ENCODE results near the gene C2orf76. TPM values are rescaled to one million over a fixed set of nuclear protein-coding genes. Genes with fewer than 3 reads are reported as not detected.

C2orf76 gene
- total and polyA plus RNA-seq, 2 experiments from 2014 or later, result 5.8 to 21.6 TPM

DNA sequence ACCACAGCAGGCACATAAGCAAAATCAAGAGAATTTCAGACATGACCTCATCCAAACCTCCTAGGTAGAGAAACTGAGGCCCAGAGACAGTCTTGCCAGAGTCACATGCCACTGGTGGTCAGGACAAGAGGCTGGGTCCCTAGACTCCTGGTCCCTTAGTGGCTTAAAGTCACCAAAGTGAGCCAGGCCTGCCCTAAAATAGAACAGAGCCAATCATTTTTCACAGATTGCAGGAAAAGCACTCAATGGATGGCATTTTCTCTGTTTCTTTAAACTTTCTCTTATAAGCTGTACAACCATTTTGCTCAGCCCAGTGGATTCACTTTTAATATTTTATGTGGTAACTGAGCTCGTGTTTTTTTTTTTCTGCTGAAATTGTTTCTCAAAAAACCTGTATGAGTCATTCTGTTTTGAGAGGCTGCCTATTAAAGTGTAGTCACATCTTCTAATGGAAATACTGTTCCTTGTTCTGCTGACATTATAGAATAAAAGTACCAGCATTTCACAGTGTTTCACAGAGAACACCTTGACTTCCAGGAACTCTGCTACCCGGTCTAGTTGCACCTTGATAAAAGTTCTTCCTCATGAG lies 113.4 kb downstream of the C2orf76 start:
- Histone ChIP-seq H4K20me1 (replicated peaks; ENCODE audit: insufficient read depth) (no peaks in the 10 kb centered on the region), H2AFZ (no peak overlapping the region), H3K4me3 (no peak overlapping the region), H3K36me3 (ENCODE audit: insufficient read depth) (0 out of 2 replicates have a peak, but pooled peaks cover 5% of the 10 kb centered on the region), H3K79me2 (replicated peaks; ENCODE audit: insufficient read depth) (no peaks in the 10 kb centered on the region), H3K27me3 (ENCODE audit: insufficient read depth) (no peaks in the 10 kb centered on the region), H3K27ac (ENCODE audit: low read depth) (no peak overlapping the region), H3K4me1 (ENCODE audit: insufficient read depth) (peaks cover 28% of the 10 kb centered on the region), H3K4me2 (no peak overlapping the region), H3K9me2 (ENCODE audit: insufficient read depth) (no peaks in the 10 kb centered on the region), H3F3A (replicated peaks; ENCODE audit: low read depth) (peaks cover 6% of the 10 kb centered on the region; the same call in 1 of the 2 replicates)
- DNase-seq (ENCODE audit: low spot score), result no peak
- Mint-ChIP-seq H3K27ac (no peak overlapping the region; the same call in 1 of the 2 replicates), H3K4me1 (peaks cover 45% of the 10 kb centered on the region), H3K27me3 (ENCODE audit: insufficient read depth, low read depth, poor library complexity) (peaks cover 11% of the 10 kb centered on the region), H3K36me3 (ENCODE audit: low read depth) (peaks cover 41% of the 10 kb centered on the region), H3K4me3 (no peak overlapping the region), H3K9me3 (no peaks in the 10 kb centered on the region)
- TF ChIP-seq ZNF331 (CRISPR knock-in tag; IDR thresholded peaks at IDR 0.05; ENCODE audit: low read depth), result no peak
- TF ChIP-seq, protein P1, sequence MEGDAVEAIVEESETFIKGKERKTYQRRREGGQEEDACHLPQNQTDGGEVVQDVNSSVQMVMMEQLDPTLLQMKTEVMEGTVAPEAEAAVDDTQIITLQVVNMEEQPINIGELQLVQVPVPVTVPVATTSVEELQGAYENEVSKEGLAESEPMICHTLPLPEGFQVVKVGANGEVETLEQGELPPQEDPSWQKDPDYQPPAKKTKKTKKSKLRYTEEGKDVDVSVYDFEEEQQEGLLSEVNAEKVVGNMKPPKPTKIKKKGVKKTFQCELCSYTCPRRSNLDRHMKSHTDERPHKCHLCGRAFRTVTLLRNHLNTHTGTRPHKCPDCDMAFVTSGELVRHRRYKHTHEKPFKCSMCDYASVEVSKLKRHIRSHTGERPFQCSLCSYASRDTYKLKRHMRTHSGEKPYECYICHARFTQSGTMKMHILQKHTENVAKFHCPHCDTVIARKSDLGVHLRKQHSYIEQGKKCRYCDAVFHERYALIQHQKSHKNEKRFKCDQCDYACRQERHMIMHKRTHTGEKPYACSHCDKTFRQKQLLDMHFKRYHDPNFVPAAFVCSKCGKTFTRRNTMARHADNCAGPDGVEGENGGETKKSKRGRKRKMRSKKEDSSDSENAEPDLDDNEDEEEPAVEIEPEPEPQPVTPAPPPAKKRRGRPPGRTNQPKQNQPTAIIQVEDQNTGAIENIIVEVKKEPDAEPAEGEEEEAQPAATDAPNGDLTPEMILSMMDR (conservative IDR thresholded peaks at IDR 0.05; ENCODE audit: low read depth in 2 of 2), result no peak; a peak in 1 of 4 replicates
- ATAC-seq, result no peak

Other genes starting within 250 kb of the C2orf76 start
- gene C1QL2, start 208.1 kb downstream of the C2orf76 start, total RNA-seq (2014; rRNA removed; shearing (Covaris generic)), result 0.69 and 1.2 TPM in 2 replicates
- 0.56 and 0.87 TPM in 2 replicates for gene C1QL2, start 208.1 kb downstream of the C2orf76 start, polyA plus RNA-seq (2016; fragmentation: Nextera tagmentation; extraction: Ambion mirVana)
- gene STEAP3, start 143.0 kb downstream of the C2orf76 start, total RNA-seq (2014; rRNA removed; shearing (Covaris generic)), result 18.2 and 27.3 TPM in 2 replicates
- gene STEAP3, start 143.0 kb downstream of the C2orf76 start, polyA plus RNA-seq (2016; fragmentation: Nextera tagmentation; extraction: Ambion mirVana), result 7.5 and 8.6 TPM in 2 replicates
- 171 and 266 TPM in 2 replicates for gene DBI, start 143 bp upstream of the C2orf76 start, total RNA-seq (2014; rRNA removed; shearing (Covaris generic))
- 873 and 893 TPM in 2 replicates for gene DBI, start 143 bp upstream of the C2orf76 start, polyA plus RNA-seq (2016; fragmentation: Nextera tagmentation; extraction: Ambion mirVana)
- 7.2 and 8.8 TPM in 2 replicates for gene TMEM37, start 65.0 kb upstream of the C2orf76 start, total RNA-seq (2014; rRNA removed; shearing (Covaris generic))
- 8.3 and 8.6 TPM in 2 replicates for gene TMEM37, start 65.0 kb upstream of the C2orf76 start, polyA plus RNA-seq (2016; fragmentation: Nextera tagmentation; extraction: Ambion mirVana)
- gene SCTR, start 157.6 kb upstream of the C2orf76 start, total RNA-seq (2014; rRNA removed; shearing (Covaris generic)), result not detected in 2 replicates
- gene SCTR, start 157.6 kb upstream of the C2orf76 start, polyA plus RNA-seq (2016; fragmentation: Nextera tagmentation; extraction: Ambion mirVana), result not detected in 2 replicates
- 0.23 and 0.42 TPM in 2 replicates for gene CFAP221, start 177.6 kb upstream of the C2orf76 start, total RNA-seq (2014; rRNA removed; shearing (Covaris generic))
- 0.65 and 0.96 TPM in 2 replicates for gene CFAP221, start 177.6 kb upstream of the C2orf76 start, polyA plus RNA-seq (2016; fragmentation: Nextera tagmentation; extraction: Ambion mirVana)

Data from GM23338 (cell line).